GM12865 (cell line): ENCODE data around the gene YDJC.

ENCODE experiments used
- DNase-seq: peaks from one replicate; pipeline ENCODE4 v3.0.0; 2010; ENCODE audit warnings: low read depth
- H3K4me3 ChIP-seq: 2 replicates; pipeline ENCODE4 v1.5.1; 2011; ENCODE audit warnings: mild to moderate bottlenecking, low read depth, low read length, control low read depth
- TF ChIP-seq, protein P1 (sequence below): IDR thresholded peaks from 2 replicates; pipeline ENCODE4 v1.5.1; 2011; ENCODE audit warnings: low read length, control low read depth, low read depth, inconsistent platforms; ENCODE audit not compliant: insufficient read depth; ENCODE audit errors: missing control alignments

Gene YDJC

DNA sequence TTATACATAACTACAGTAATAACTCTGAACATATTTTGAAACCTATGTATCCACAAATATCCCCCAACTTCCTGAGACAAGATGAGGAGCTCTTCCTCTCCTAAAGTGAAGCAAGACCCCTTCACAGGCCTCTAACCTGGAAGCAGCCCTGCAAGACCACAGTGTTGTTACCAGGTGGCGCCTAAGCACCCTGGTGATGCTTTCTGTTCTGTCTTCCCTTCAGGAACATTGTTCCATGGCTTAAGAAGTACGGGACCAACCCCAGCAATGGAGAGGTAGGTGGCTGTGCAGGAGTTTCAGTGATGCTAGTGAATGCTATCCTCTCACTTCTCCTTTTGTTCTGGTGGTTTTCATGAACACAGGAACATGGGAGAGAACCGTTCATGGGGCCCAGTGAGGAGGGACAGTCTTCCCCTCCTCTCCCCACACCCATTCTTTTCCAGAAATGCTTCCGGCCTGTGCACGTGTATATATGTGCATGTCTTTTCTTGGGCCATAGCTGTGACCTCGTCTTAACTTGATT lies 42.3 kb upstream of the YDJC start:
- DNase-seq, result no peak
- TF ChIP-seq, protein P1, sequence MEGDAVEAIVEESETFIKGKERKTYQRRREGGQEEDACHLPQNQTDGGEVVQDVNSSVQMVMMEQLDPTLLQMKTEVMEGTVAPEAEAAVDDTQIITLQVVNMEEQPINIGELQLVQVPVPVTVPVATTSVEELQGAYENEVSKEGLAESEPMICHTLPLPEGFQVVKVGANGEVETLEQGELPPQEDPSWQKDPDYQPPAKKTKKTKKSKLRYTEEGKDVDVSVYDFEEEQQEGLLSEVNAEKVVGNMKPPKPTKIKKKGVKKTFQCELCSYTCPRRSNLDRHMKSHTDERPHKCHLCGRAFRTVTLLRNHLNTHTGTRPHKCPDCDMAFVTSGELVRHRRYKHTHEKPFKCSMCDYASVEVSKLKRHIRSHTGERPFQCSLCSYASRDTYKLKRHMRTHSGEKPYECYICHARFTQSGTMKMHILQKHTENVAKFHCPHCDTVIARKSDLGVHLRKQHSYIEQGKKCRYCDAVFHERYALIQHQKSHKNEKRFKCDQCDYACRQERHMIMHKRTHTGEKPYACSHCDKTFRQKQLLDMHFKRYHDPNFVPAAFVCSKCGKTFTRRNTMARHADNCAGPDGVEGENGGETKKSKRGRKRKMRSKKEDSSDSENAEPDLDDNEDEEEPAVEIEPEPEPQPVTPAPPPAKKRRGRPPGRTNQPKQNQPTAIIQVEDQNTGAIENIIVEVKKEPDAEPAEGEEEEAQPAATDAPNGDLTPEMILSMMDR, result no peak
- no peak overlapping the region for H3K4me3 ChIP-seq

DNA sequence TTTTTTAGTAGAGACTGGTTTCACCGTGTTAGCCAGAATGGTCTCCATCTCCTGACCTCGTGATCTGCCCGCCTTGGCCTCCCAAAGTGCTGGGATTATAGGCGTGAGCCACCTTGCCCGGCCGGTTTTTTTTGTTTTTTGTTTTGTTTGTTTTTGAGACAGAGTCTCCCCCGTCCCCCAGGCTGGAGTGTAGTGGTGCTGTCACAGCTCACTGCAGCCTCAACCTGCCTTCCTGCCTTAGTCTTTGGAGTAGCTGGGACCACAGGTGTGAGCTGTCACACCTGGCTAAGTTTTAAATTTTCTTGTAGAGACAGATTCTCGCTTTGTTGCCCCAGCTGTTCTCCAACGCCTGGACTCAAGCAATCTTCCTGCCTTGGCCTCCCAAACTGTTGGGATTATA lies 39.2 kb upstream of the YDJC start:
- H3K4me3 ChIP-seq, result no peak overlapping the region
- TF ChIP-seq, protein P1, result no peak
- DNase-seq, result no peak

DNA sequence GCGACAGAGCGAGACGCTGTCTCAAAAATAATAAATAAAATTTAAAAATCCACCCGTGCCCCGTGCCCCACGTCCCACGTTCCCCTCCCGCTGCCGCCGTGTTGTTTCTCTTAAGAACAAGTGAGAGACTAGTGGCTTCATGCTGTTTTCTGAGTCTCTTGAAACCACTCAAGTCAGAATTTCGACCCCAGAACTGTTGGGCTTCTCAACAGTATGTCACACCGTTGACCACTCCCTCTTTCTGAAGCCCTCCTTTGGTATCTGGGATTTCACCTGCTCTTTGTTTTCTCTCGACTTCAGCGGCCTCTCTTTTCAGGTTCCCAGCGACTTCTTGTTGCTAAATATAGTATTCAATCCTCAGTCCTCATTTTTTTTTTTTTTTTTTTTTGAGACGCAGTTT lies 37.0 kb upstream of the YDJC start:
- TF ChIP-seq, protein P1, result no peak
- no peak for DNase-seq
- peak overlapping the region; percentile 73 for H3K4me3 ChIP-seq

DNA sequence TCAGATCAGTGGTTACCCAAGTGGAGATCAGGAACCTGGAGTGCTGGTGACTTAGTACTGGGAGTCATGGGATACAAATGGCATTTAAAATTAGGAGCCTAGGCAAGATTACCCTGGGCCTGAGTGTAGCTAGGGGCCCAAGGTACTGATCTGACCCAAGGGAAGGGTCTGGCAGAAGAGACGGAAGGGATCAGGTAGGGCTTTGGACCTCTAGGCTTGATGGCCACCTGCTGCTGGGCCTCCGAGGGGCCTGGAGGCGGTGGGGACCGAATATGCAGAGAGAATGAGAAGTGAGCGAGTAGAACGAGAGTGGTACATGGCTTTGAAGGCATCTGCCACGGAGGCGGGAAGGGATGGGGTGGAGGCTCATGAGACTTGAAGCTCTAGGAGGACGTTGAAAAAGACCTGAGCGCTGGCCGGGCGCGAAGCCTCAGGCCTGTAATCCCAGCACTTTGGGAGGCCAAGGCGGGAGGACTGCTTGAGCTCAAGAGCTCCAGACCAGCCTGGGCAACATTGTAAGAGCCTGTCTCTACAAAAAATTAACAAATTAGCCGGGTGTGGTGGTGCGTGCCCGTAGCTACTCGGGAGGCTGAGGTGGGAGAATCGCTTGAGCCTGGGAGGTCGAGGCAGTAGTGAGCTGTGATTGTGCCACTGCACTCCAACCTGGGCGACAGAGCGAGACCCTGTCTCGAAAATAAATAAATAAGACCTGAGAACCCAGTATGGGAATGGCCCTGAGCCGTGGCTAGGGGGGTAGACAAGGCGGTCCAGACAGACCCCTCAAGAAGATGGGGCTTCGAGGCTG lies 35.4 kb upstream of the YDJC start:
- no peak for DNase-seq
- peak overlapping the region; percentile 73 for H3K4me3 ChIP-seq
- TF ChIP-seq, protein P1, result no peak

DNA sequence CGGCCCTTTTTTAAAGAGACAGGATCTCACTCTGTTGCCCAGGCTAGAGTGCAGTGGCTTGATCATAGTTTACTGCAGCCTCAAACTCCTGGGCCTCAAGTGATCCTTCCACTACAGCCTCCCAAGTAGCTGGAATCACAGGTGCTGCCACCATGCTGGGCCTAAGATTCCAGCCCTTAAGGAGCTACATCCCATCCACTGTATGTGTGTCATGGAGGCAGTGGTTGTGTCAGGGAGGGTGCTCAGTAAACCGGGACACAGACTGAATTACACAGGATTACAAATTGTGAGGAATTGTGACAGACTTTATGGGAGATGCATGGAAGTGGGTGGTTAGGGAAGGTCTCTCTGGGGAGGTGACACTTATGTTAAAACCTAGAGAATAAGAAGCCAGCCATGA lies 33.9 kb upstream of the YDJC start:
- DNase-seq, result no peak
- no peak overlapping the region for H3K4me3 ChIP-seq
- TF ChIP-seq, protein P1, result no peak

DNA sequence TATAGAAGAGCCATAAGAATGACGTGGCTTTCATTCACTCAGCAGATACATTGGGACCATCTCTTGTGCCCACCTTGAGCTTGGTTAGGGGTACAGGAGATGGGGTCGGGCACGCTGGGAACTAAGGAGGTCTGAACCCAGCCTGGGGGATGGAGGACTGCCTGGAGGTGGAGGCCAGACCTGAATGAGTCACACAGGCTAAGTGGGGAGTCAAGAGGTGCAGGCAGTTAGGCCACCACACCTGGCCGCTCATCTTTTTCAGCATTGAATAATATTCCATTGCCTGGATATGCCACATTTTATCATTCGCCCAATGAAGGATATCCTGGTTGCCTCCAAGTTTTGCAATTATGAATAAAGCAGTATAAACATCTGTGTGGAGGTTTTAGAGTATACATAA lies 32.2 kb upstream of the YDJC start:
- no peak overlapping the region for H3K4me3 ChIP-seq
- TF ChIP-seq, protein P1, result no peak
- no peak for DNase-seq
